HG03457 (cell line): Measurements from ENCODE around the gene TUBA4A.

Experiments used
- ATAC-seq: cut with Tn5 transposase; IDR thresholded peaks from one replicate; pipeline ENCODE4 v1.9.1; 2021; ENCODE audit warnings: moderate number of reproducible peaks; ENCODE audit not compliant: unreplicated experiment

Gene TUBA4A

GRCh38 chr2:219253753-219254589 lies at the start of gene TUBA4A:
TUBA4A (minus strand) TSS chr2:219253918; CDS start chr2:219253858, 60 bp downstream.
- no peak for ATAC-seq

GRCh38 chr2:219302412-219302968 lies 48.8 kb upstream of the TUBA4A start:
- no peak for ATAC-seq

- ATAC-seq: no peak
These were observed 46.3 kb upstream of the TUBA4A start for GRCh38 chr2:219300022-219300421.

- ATAC-seq: no peak
These were observed 45.6 kb upstream of the TUBA4A start for GRCh38 chr2:219299372-219299760.

- no peak for ATAC-seq
These were observed 45.1 kb upstream of the TUBA4A start for GRCh38 chr2:219298759-219299371.

- no peak for ATAC-seq
These were observed 44.2 kb upstream of the TUBA4A start for GRCh38 chr2:219297766-219298456.

- no peak for ATAC-seq
These were observed 43.1 kb upstream of the TUBA4A start for GRCh38 chr2:219296631-219297391.

GRCh38 chr2:219296142-219296541 lies 42.4 kb upstream of the TUBA4A start:
- no peak for ATAC-seq

- ATAC-seq: peak; percentile 69
These were observed 40.9 kb upstream of the TUBA4A start for GRCh38 chr2:219294356-219295351.

- ATAC-seq: no peak
These were observed 40.1 kb upstream of the TUBA4A start for GRCh38 chr2:219293736-219294231.

GRCh38 chr2:219292616-219293015 lies 38.9 kb upstream of the TUBA4A start:
- ATAC-seq: no peak

GRCh38 chr2:219291910-219292490 lies 38.3 kb upstream of the TUBA4A start:
- ATAC-seq: no peak

GRCh38 chr2:219291394-219291793 lies 37.7 kb upstream of the TUBA4A start:
- no peak for ATAC-seq

- no peak for ATAC-seq
These were observed 36.9 kb upstream of the TUBA4A start for GRCh38 chr2:219290381-219291171.

GRCh38 chr2:219289537-219290361 lies 36.0 kb upstream of the TUBA4A start:
- ATAC-seq: no peak

- ATAC-seq: no peak
These were observed 35.4 kb upstream of the TUBA4A start for GRCh38 chr2:219289195-219289536.

- ATAC-seq: no peak
These were observed 34.0 kb upstream of the TUBA4A start for GRCh38 chr2:219287580-219288265.
